Upper lobe of left lung (tissue), 4 donors: ENCODE results near the gene PNRC2.

Experiments
- CTCF ChIP-seq, 6 experiments: fragments of 450-650 bp in 4 of 6; fragments of 200-600 bp in 2 of 6; sonication (generic) in 2 of 6; IDR thresholded peaks; one replicate each; pipeline ENCODE4 v1.5.1; 2016 to 2019; ENCODE audit warnings: antibody characterized with exemption in 6 of 6
- EP300 ChIP-seq, 4 donors: sonication (generic); formaldehyde crosslinking; IDR thresholded peaks; one replicate each; pipeline ENCODE4 v1.5.1; 2017; ENCODE audit warnings: antibody characterized with exemption in 4 of 4, control low read depth in 2 of 4
- POLR2A ChIP-seq, 4 donors: fragments of 450-650 bp; IDR thresholded peaks; one replicate each; pipeline ENCODE4 v1.5.1; 2016 to 2017; ENCODE audit warnings: antibody characterized with exemption in 4 of 4, mild to moderate bottlenecking in 2 of 4
- POLR2AphosphoS5 ChIP-seq, 2 donors: sonication (generic); formaldehyde crosslinking; IDR thresholded peaks; one replicate each; pipeline ENCODE4 v1.5.1; 2017; ENCODE audit warnings: antibody characterized with exemption in 2 of 2

- TF ChIP-seq CTCF (IDR thresholded peaks at IDR 0.05) (no peak), POLR2A (IDR thresholded peaks at IDR 0.05) (no peak), POLR2AphosphoS5 (IDR thresholded peaks at IDR 0.05) (no peak), EP300 (IDR thresholded peaks at IDR 0.05) (no peak)
These were observed 34.3 kb upstream of the PNRC2 start for GRCh38 chr1:23925279-23925678.
